ENCODE measurements around the gene BAHCC1.

- no peak for TF ChIP-seq CREB1 (CRISPR knock-in tag; IDR thresholded peaks at IDR 0.05)
- TF ChIP-seq CTCF (IDR thresholded peaks at IDR 0.05), result no peak
- TF ChIP-seq ATF3 (CRISPR knock-in tag; conservative IDR thresholded peaks at IDR 0.05), result no peak
- no peak for TF ChIP-seq HMGXB4 (CRISPR knock-in tag; IDR thresholded peaks at IDR 0.05)
- no peak for TF ChIP-seq USF2 (CRISPR knock-in tag; IDR thresholded peaks at IDR 0.05)
These were observed 60.8 kb downstream of the BAHCC1 start for GRCh38 chr17:81456091-81456490.
